Psoas muscle (tissue), 8 donors: Measurements from ENCODE around the gene MOV10L1. TPM values are rescaled to one million over a fixed set of nuclear protein-coding genes. Genes with fewer than 3 reads are reported as not detected.

Experiments
- ATAC-seq, 4 donors: fragments of 200-7000 bp; cut with Tn5 transposase; one replicate each; pipeline ENCODE4 v1.9.1; 2020; ENCODE audit warnings: moderate library complexity in 3 of 4, mild to moderate bottlenecking in 2 of 4
- DNase-seq, 2 donors: peaks; one replicate each; pipeline ENCODE4 v3.0.0-alpha.2; 2020
- H3K27ac ChIP-seq: fragments of 200-600 bp; one replicate; pipeline ENCODE4 v1.8.0; 2022
- H3K27me3 ChIP-seq, 3 donors: fragments of 200-600 bp in 1 of 3; one replicate each; pipeline versions ENCODE4 v1.6.1 to v1.8.0; 2013 to 2022; ENCODE audit warnings: low read length in 2 of 3, mild to moderate bottlenecking in 2 of 3, moderate library complexity in 1 of 3; ENCODE audit not compliant: insufficient read depth in 3 of 3
- H3K36me3 ChIP-seq, 2 donors: fragments of 200-600 bp in 1 of 2; one replicate each; pipeline versions ENCODE4 v1.6.1 to v1.8.0; 2013 to 2022; ENCODE audit warnings: low read depth in 1 of 2, mild to moderate bottlenecking in 1 of 2, moderate library complexity in 1 of 2; ENCODE audit not compliant: insufficient read depth in 1 of 2
- H3K4me1 ChIP-seq: fragments of 200-600 bp; one replicate; pipeline ENCODE4 v1.8.0; 2022
- H3K4me3 ChIP-seq: fragments of 200-600 bp; one replicate; pipeline ENCODE4 v1.8.0; 2022; ENCODE audit warnings: mild to moderate bottlenecking
- H3K9me3 ChIP-seq: fragments of 200-600 bp; one replicate; pipeline ENCODE4 v1.8.0; 2022
- CTCF ChIP-seq: fragments of 200-600 bp; IDR thresholded peaks from one replicate; pipeline ENCODE4 v1.8.0; 2022; ENCODE audit warnings: antibody characterized with exemption
- WGBS, 3 donors: extraction: QIAGEN DNeasy Blood & Tissue Kit; methylation state at CpG; one replicate each; pipeline versions ENCODE4 v1.1.6 to v1.1.7; 2013; 5-methylcytosine and 5-hydroxymethylcytosine counted together
- intact Hi-C, 2 donors: fragments of 100-400 bp; cut with DNase I; formaldehyde crosslinking; loops; one replicate each; pipeline versions ENCODE4 v1.11.0 to v1.14.2; 2022
- polyA plus RNA-seq, 3 donors: library from polyadenylated mRNA; stranded (reverse); fragments of 200-250 nt; gene quantifications; one replicate each; pipeline ENCODE4 v1.2.3, GENCODE V29; 2013
- total RNA-seq, 4 donors: library from RNA; stranded (reverse); fragmentation: NEBNext Ultra II Directional in 2 of 4; extraction: Animal tissue kit (Norgen Biotek cat#: 25700) in 2 of 4; gene quantifications; one replicate each; pipeline versions ENCODE4 v1.2.1 to v1.2.4, GENCODE V29; 2021 to 2023
- donor health status: healthy with polysubstance abuse.
- donor health status: DM: no; HTN: no; CAD: no; lungs with moderate emphysema.
- donor health status: Bipolar disorder and iron deficiency.
- donor health status: healthy.
- donor health status: DM: yes; HTN: yes; CAD: no.
- donor health status: DM: no; HTN: no; CAD: no.
- donor health status: DM: no; HTN: no; CAD: no.
- donor health status: DM: yes; HTN: yes; CAD: no.

The MOV10L1 gene
- total and polyA plus RNA-seq, 7 donors: 0.05 to 0.39 (median 0.07) TPM; not detected in 4

- intact Hi-C loops: no loop called here
- no peak overlapping the region for H3K27ac ChIP-seq
- no peak for ATAC-seq
- no peaks in the 10 kb centered on the region for H3K9me3 ChIP-seq
- WGBS, 3 donors: 77 to 88% (median 83%) methylated on average over 18 of the region's 18 CpGs
- DNase-seq: no peak
- H3K27me3 ChIP-seq: peaks cover 0 to 40% (median 6%) of the 10 kb centered on the region in 3 donors
- TF ChIP-seq CTCF: no peak
- H3K36me3 ChIP-seq: no peaks in the 10 kb centered on the region
- H3K4me1 ChIP-seq: no peaks in the 10 kb centered on the region
- H3K4me3 ChIP-seq: no peak overlapping the region
Observed at GRCh38 chr22:50082197-50082715, 7.5 kb upstream of the MOV10L1 start.

- Histone ChIP-seq H3K36me3 (no peaks in the 10 kb centered on the region), H3K4me1 (no peaks in the 10 kb centered on the region), H3K9me3 (no peaks in the 10 kb centered on the region), H3K27ac (no peak overlapping the region), H3K27me3 (peaks cover 0 to 47% (median 12%) of the 10 kb centered on the region in 3 donors), H3K4me3 (no peak overlapping the region)
- 85 to 89% (median 88%) methylated on average over 20 to 21 of the region's 21 CpGs for WGBS, 3 donors
- ATAC-seq: no peak
- no peak for TF ChIP-seq CTCF
- intact Hi-C loops: no loop called here
- no peak for DNase-seq
Observed at GRCh38 chr22:50082961-50083461, 6.8 kb upstream of the MOV10L1 start.

- Histone ChIP-seq H3K9me3 (no peaks in the 10 kb centered on the region), H3K27me3 (peaks cover 0 to 53% (median 12%) of the 10 kb centered on the region in 3 donors), H3K4me3 (no peak overlapping the region), H3K36me3 (no peaks in the 10 kb centered on the region), H3K27ac (no peak overlapping the region), H3K4me1 (no peaks in the 10 kb centered on the region)
- intact Hi-C loops: no loop called here
- no peak for TF ChIP-seq CTCF
- ATAC-seq (no peak), DNase-seq (no peak)
- WGBS, 3 donors: 58 to 63% (median 59%) methylated on average over 12 to 18 of the region's 18 CpGs
Observed at GRCh38 chr22:50083462-50084079, 6.2 kb upstream of the MOV10L1 start.

- DNase-seq (no peak), ATAC-seq (no peak)
- Histone ChIP-seq H3K27me3 (peaks cover 0 to 54% (median 12%) of the 10 kb centered on the region in 3 donors), H3K36me3 (no peaks in the 10 kb centered on the region), H3K4me1 (no peaks in the 10 kb centered on the region), H3K9me3 (no peaks in the 10 kb centered on the region), H3K4me3 (no peak overlapping the region), H3K27ac (no peak overlapping the region)
- no peak for TF ChIP-seq CTCF
- WGBS, 3 donors: 34 to 49% (median 43%) methylated on average over 10 of the region's 10 CpGs
- intact Hi-C loops: no loop called here
Observed at GRCh38 chr22:50084080-50084477, 5.7 kb upstream of the MOV10L1 start.
